CD4-positive, alpha-beta memory T cell (primary cell): ENCODE results near the gene CCND2. TPM values are rescaled to one million over a fixed set of nuclear protein-coding genes. Genes with fewer than 3 reads are reported as not detected.
A peak's percentile ranks its signal among the peaks of the same experiment; 100 is the strongest.

Source experiments
- CTCF ChIA-PET: fragments of 350-600 bp; sonication (Branson Sonifier 250); formaldehyde crosslinking; loops from one replicate; lab custom pipeline; 2021; ENCODE audit warnings: inconsistent platforms; ENCODE audit not compliant: partially characterized antibody; lab: Charles Lee
- POLR2A ChIA-PET: fragments of 350-600 bp; sonication (Branson Sonifier 250); formaldehyde crosslinking; loops from one replicate; lab custom pipeline; 2021; ENCODE audit not compliant: partially characterized antibody; lab: Charles Lee
- DNase-seq, 5 donors: peaks; one replicate each; pipeline versions ENCODE4 v3.0.0 to v3.0.0-alpha.2; 2020 to 2022; ENCODE audit warnings: mixed read lengths in 1 of 5
- H3K27ac ChIP-seq: one replicate; pipeline ENCODE4 v1.7.0; 2013; ENCODE audit warnings: low read depth, low read length
- H3K27me3 ChIP-seq: 2 replicates; pipeline ENCODE4 v1.7.0; 2013; ENCODE audit warnings: mild to moderate bottlenecking, low read length, moderate library complexity; ENCODE audit not compliant: insufficient read depth
- H3K36me3 ChIP-seq: 2 replicates; pipeline ENCODE4 v1.7.0; 2013; ENCODE audit warnings: mild to moderate bottlenecking, low read length, moderate library complexity; ENCODE audit not compliant: insufficient read depth
- H3K4me1 ChIP-seq: 2 replicates; pipeline ENCODE4 v1.7.0; 2013; ENCODE audit warnings: mild to moderate bottlenecking, low read length, moderate library complexity; ENCODE audit not compliant: insufficient read depth
- H3K4me3 ChIP-seq, 2 donors: one replicate each; pipeline ENCODE4 v1.7.0; 2013; ENCODE audit warnings: low read length in 2 of 2, mild to moderate bottlenecking in 1 of 2
- H3K9me3 ChIP-seq, 2 donors: one replicate each; pipeline ENCODE4 v1.7.0; 2013; ENCODE audit warnings: low read length in 2 of 2, control low read depth in 1 of 2; ENCODE audit not compliant: control insufficient read depth in 1 of 2
- H3K27ac Mint-ChIP-seq, 7 donors: one replicate each; pipeline ENCODE4 v1.8.0; 2020 to 2021; ENCODE audit warnings: mixed read lengths in 7 of 7, mild to moderate bottlenecking in 6 of 7, inconsistent platforms in 3 of 7, moderate library complexity in 3 of 7
- H3K27me3 Mint-ChIP-seq, 2 donors: one replicate each; pipeline ENCODE4 v1.8.0; 2020 to 2021; ENCODE audit warnings: mixed read lengths in 2 of 2
- H3K36me3 Mint-ChIP-seq, 2 donors: one replicate each; pipeline ENCODE4 v1.8.0; 2020 to 2021; ENCODE audit warnings: mixed read lengths in 2 of 2, inconsistent platforms in 1 of 2, mild to moderate bottlenecking in 1 of 2
- H3K4me1 Mint-ChIP-seq, 4 donors: one replicate each; pipeline ENCODE4 v1.8.0; 2020 to 2021; ENCODE audit warnings: mixed read lengths in 4 of 4, mild to moderate bottlenecking in 1 of 4
- H3K4me3 Mint-ChIP-seq, 8 donors: one replicate each; pipeline ENCODE4 v1.8.0; 2020 to 2021; ENCODE audit warnings: mixed read lengths in 8 of 8, mild to moderate bottlenecking in 7 of 8, moderate library complexity in 6 of 8, inconsistent platforms in 3 of 8
- H3K9me3 Mint-ChIP-seq, 8 donors: one replicate each; pipeline ENCODE4 v1.8.0; 2020 to 2021; ENCODE audit warnings: mixed read lengths in 8 of 8, mild to moderate bottlenecking in 5 of 8, inconsistent platforms in 3 of 8, moderate library complexity in 1 of 8
- intact Hi-C: fragments of 100-400 bp; cut with micrococcal nuclease; formaldehyde crosslinking; loops from one replicate; pipeline ENCODE4 v1.15.1; 2023
- polyA plus RNA-seq, 2 donors: library from polyadenylated mRNA; unstranded; fragments of 300-500 nt; fragmentation: Illumina TruSeq; gene quantifications; one replicate each; pipeline ENCODE4 v1.2.3, GENCODE V29; 2021
- total RNA-seq, 2 experiments: library from RNA; stranded (reverse); gene quantifications; one replicate each; pipeline ENCODE4 v1.2.3, GENCODE V29; 2021

Gene CCND2
- total and polyA plus RNA-seq, 4 experiments from 2014 or later = 83.3 to 151 (median 127) TPM

DNA sequence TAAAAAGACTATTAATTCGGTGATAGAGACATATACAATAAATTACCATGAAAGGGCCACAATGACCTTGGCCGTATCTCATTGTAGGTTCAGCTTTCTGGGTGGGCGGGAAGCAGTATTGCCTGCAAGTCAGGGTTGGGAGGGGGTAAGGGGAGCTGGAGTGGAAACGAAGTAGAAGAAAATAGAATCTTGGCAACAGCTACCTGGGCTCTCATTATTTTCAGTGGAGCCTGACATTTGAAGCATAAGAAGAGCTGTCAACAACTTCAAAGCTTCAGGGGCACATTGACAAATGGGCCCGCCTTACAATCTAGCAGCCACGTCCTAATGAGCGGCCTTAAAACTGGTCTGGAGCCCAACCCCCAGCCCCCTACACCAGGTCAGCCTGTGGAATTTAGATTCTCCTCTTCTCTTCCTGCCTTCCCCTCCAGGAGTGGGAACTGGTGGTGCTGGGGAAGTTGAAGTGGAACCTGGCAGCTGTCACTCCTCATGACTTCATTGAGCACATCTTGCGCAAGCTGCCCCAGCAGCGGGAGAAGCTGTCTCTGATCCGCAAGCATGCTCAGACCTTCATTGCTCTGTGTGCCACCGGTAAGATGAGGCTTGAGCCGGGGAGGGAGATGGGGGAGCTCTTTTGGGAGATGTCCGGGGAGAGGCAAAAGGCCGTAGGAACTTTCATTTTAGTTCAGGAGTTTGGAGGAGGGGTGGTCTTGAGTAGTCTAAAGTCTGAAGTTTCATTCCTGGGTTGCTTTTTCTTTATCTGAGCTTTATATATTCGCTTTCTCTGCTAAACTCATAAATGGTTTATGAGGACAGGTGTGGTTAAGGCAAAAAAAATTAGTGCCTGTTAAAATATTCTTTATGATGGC lies 5.0 kb downstream of the CCND2 start:
- Histone ChIP-seq H3K27ac (peak overlapping the region; percentile 34), H3K27me3 (no peaks in the 10 kb centered on the region), H3K36me3 (peaks cover 65% of the 10 kb centered on the region), H3K4me1 (peaks cover 74% of the 10 kb centered on the region), H3K4me3 (no peak overlapping the region), H3K9me3 (no peaks in the 10 kb centered on the region)
- Mint-ChIP-seq H3K4me1 (peaks cover 37 to 88% (median 69%) of the 10 kb centered on the region in 4 donors), H3K27me3 (no peaks in the 10 kb centered on the region), H3K36me3 (peaks cover 61 to 89% of the 10 kb centered on the region in 2 donors), H3K4me3 (peak overlapping the region in 7 of 8 donors; percentile 39 to 68 (median 61)), H3K9me3 (no peaks in the 10 kb centered on the region), H3K27ac (peak overlapping the region; percentile 85 to 98 (median 93))
- CTCF ChIA-PET = interaction anchor here (0.7 to 16.3 kb wide), 22 partner anchors 8 to 978 kb away, joined by 3 to 304 read pairs (median 19); partner anchors contain the start of gene PARP11
- intact Hi-C loops = no loop called here
- DNase-seq = no peak
- POLR2A ChIA-PET = interaction anchor here (0.8 to 13.1 kb wide), 13 partner anchors 10 to 394 kb away, joined by 3 to 253 read pairs (median 4); no protein-coding TSS in a partner anchor

DNA sequence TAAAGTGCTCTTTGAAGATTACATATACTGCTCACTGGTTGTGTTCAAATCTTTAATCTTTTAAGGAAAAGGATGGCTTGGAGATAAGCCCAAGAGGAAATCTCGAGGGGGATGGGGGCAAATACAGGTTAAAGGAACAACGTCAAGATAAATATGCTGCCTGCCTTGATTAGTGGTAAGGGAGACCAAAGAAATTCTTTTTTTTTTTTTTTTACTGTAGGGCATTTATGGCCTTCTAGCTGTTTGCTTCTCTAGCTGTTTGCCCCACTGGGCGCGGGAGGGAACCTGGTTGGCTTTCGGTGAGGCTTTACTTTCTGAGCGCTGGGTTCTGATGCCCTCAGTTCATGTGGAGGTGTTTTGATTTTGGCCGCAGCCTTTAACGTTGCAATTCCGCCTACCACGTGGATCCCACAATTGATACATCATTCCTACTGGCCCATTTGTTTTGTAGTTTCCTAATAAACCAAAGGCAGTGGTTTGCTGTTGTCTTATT lies 5.7 kb downstream of the CCND2 start:
- no peaks in the 10 kb centered on the region for H3K27me3 Mint-ChIP-seq
- H3K4me3 Mint-ChIP-seq = peak overlapping the region; percentile 18 to 68 (median 52)
- H3K4me1 Mint-ChIP-seq = peaks cover 42 to 90% (median 74%) of the 10 kb centered on the region in 4 donors
- Histone ChIP-seq H3K27ac (peak overlapping the region; percentile 34), H3K4me3 (no peak overlapping the region), H3K9me3 (no peaks in the 10 kb centered on the region), H3K4me1 (peaks cover 81% of the 10 kb centered on the region), H3K36me3 (peaks cover 72% of the 10 kb centered on the region), H3K27me3 (no peaks in the 10 kb centered on the region)
- H3K36me3 Mint-ChIP-seq = peaks cover 66 to 92% of the 10 kb centered on the region in 2 donors
- no peak for DNase-seq
- ChIA-PET POLR2A (interaction anchor here (0.8 to 13.1 kb wide), 8 partner anchors 11 to 392 kb away, joined by 3 to 253 read pairs (median 36); no protein-coding TSS in a partner anchor), CTCF (interaction anchor here (1.1 to 16.3 kb wide), 15 partner anchors 10 to 979 kb away, joined by 3 to 304 read pairs (median 70); no protein-coding TSS in a partner anchor)
- H3K27ac Mint-ChIP-seq = peak overlapping the region; percentile 72 to 98 (median 93)
- no peaks in the 10 kb centered on the region for H3K9me3 Mint-ChIP-seq
- intact Hi-C loops = no loop called here

DNA sequence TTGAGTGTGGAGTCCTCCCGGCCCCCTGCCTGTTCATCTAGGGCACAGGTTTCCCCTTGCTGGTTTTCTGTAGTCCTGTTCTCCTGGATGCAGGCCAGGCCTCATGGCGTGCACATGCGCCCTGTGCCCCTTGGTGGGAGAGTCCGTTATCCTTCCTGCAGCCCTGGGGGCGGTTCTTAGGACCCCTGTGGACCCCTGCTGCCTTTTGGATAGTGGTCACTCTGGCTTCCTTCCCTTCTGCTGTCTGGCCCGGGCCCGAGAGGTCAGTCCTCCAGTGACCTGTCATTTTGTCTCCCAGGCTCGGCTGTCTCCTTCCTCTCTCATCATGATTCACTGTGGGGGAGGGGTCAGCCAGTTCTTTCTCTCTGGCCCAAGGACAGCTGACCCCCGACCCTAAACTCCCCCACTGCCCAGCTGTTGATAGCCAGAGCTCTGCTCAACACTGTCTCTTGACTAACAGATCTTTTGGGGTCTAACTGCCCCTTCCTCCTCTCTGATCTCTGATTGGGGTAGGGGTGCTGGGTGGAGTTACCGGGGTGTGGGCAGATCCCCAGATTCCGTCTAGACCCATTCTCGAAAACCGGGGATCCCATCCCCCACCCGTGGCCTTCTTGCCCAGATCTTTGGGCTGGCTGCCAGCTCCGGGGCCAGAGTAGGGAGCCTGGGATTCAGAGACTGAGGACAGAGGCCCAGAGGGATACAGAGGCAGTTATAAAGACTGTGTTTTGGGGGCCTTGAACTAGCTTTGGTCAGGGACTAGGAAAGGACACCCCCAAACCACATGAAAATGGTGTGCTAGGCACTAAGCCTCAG lies 7.0 kb downstream of the CCND2 start:
- no peaks in the 10 kb centered on the region for H3K9me3 ChIP-seq
- no peaks in the 10 kb centered on the region for H3K9me3 Mint-ChIP-seq
- H3K4me1 ChIP-seq = peaks cover 94% of the 10 kb centered on the region
- ChIA-PET POLR2A (interaction anchor here (5.2 to 13.1 kb wide), 2 partner anchors 12 to 137 kb away, joined by 26 to 253 read pairs; no protein-coding TSS in a partner anchor), CTCF (interaction anchor here (5.6 to 16.3 kb wide), 5 partner anchors 13 to 393 kb away, joined by 76 to 304 read pairs (median 128); no protein-coding TSS in a partner anchor)
- H3K36me3 Mint-ChIP-seq = peaks cover 77 to 94% of the 10 kb centered on the region in 2 donors
- H3K27me3 ChIP-seq = no peaks in the 10 kb centered on the region
- H3K36me3 ChIP-seq = peaks cover 82% of the 10 kb centered on the region
- DNase-seq = no peak
- intact Hi-C loops = no loop called here
- peak overlapping the region; percentile 16 for H3K27ac ChIP-seq
- no peak overlapping the region for H3K4me3 ChIP-seq
- H3K4me1 Mint-ChIP-seq = peaks cover 46 to 99% (median 81%) of the 10 kb centered on the region in 4 donors
- no peaks in the 10 kb centered on the region for H3K27me3 Mint-ChIP-seq
- peak overlapping the region; percentile 73 to 98 (median 79) for H3K27ac Mint-ChIP-seq
- H3K4me3 Mint-ChIP-seq = peak overlapping the region in 7 of 8 donors; percentile 17 to 74 (median 62)

DNA sequence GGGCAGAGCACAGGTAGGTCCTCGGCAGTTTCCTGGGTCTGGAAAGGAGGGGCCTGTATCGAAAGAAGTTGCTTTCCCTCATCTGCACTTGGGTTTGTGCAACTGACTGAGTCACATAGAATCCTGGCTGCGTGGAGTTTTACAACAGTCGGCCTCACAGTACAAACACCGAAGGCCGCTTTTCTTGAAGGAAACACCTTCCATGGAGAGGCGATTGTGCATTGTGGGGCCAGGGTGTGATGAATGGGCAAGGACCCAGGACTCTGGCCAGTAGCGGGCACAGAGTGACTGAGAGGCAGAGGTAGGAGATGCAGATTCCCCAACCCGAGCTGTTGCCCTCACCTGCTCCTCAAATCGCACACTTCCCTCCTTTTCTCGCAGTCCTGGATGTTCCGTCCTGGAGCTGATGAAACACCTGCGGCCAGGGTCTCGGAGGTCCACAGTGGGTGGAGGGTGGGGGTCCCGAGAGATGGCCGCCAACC lies 7.7 kb downstream of the CCND2 start:
- Mint-ChIP-seq H3K36me3 (peaks cover 77 to 94% of the 10 kb centered on the region in 2 donors), H3K27me3 (no peaks in the 10 kb centered on the region), H3K27ac (peak overlapping the region; percentile 28 to 98 (median 79)), H3K4me1 (peaks cover 48 to 100% (median 83%) of the 10 kb centered on the region in 4 donors), H3K9me3 (no peaks in the 10 kb centered on the region), H3K4me3 (peak overlapping the region in 1 of 8 donors; percentile 26)
- Histone ChIP-seq H3K36me3 (peaks cover 89% of the 10 kb centered on the region), H3K4me3 (no peak overlapping the region), H3K4me1 (peaks cover 97% of the 10 kb centered on the region), H3K27ac (peak overlapping the region; percentile 16), H3K27me3 (no peaks in the 10 kb centered on the region), H3K9me3 (no peaks in the 10 kb centered on the region)
- DNase-seq = no peak
- ChIA-PET CTCF (interaction anchor here (1.1 to 16.3 kb wide), 4 partner anchors 12 to 394 kb away, joined by 3 to 304 read pairs (median 146); no protein-coding TSS in a partner anchor), POLR2A (interaction anchor here (1.7 kb wide), 1 partner anchor 12 kb away, joined by 8 read pairs; no protein-coding TSS in a partner anchor)
- intact Hi-C loops = no loop called here

DNA sequence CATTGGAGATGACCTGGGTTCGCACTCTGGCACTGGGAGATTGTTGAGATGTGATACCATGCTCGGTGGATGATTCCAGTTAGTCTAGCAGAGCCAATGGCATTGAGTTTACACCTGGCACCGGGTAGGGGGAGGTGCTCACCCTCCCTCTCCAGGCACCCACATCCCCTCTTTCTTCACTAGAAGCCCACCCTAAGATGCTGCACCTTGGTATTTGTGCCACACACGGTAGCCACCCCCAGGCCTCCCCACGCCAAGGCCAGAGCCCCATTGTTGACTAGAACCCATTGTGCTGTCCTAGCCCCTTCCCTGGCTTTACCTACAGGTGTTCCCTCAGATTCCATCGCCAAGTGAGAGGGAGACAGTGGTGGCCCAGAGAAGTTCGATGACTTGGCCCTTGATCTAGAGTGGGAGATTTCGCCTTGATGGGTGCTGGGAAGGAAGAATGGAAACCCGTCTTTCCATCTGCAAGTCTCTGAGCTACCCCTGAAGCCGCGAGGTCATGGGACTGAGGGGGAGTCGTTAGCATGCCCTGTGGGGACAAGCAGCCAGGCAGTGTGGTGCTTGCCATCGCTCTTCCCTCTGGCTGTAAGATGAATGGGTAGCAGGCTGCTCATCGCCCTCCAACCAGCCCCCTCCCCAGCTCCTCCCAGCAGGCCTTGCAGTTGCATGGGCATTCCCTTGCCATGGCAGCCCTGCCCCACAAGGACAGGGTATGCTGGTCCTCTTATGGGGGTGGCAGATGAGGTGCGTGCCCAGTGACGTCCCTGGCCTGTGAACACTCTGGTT lies 8.7 kb downstream of the CCND2 start:
- ChIA-PET CTCF (interaction anchor here (1.1 to 16.3 kb wide), 4 partner anchors 175 to 395 kb away, joined by 3 to 304 read pairs (median 110); no protein-coding TSS in a partner anchor), POLR2A (interaction anchor here (1.1 to 1.7 kb wide), 2 partner anchors 9 to 14 kb away, joined by 3 to 8 read pairs; partner anchors contain the start of gene CCND2)
- no peak overlapping the region for H3K4me3 ChIP-seq
- no peak for DNase-seq
- H3K4me1 ChIP-seq = peaks cover 97% of the 10 kb centered on the region
- Mint-ChIP-seq H3K9me3 (peaks cover 0 to 2% (median 0%) of the 10 kb centered on the region in 8 donors), H3K27ac (peak overlapping the region; percentile 46 to 90 (median 75)), H3K4me1 (peaks cover 45 to 100% (median 83%) of the 10 kb centered on the region in 4 donors), H3K4me3 (peak overlapping the region in 2 of 8 donors; percentile 23 to 32), H3K27me3 (no peaks in the 10 kb centered on the region), H3K36me3 (peaks cover 82 to 96% of the 10 kb centered on the region in 2 donors)
- peaks cover 92% of the 10 kb centered on the region for H3K36me3 ChIP-seq
- intact Hi-C loops = no loop called here
- no peak overlapping the region for H3K27ac ChIP-seq
- no peaks in the 10 kb centered on the region for H3K27me3 ChIP-seq
- H3K9me3 ChIP-seq = no peaks in the 10 kb centered on the region
